Dermis blood vessel endothelial cell (primary cell): Measurements from ENCODE around the gene GNAZ. TPM values are rescaled to one million over a fixed set of nuclear protein-coding genes. Genes with fewer than 3 reads are reported as not detected.

Source experiments
- DNase-seq: peaks from one replicate; pipeline ENCODE4 v3.0.0; 2010
- total RNA-seq: library from RNA; depleted of rRNA; stranded (reverse); fragments of >200 nt; gene quantifications from 2 replicates; pipeline ENCODE4 v1.2.3, GENCODE V29; 2014

Gene GNAZ
- total RNA-seq, 1 donor from 2014 or later: 0.68 TPM

DNA sequence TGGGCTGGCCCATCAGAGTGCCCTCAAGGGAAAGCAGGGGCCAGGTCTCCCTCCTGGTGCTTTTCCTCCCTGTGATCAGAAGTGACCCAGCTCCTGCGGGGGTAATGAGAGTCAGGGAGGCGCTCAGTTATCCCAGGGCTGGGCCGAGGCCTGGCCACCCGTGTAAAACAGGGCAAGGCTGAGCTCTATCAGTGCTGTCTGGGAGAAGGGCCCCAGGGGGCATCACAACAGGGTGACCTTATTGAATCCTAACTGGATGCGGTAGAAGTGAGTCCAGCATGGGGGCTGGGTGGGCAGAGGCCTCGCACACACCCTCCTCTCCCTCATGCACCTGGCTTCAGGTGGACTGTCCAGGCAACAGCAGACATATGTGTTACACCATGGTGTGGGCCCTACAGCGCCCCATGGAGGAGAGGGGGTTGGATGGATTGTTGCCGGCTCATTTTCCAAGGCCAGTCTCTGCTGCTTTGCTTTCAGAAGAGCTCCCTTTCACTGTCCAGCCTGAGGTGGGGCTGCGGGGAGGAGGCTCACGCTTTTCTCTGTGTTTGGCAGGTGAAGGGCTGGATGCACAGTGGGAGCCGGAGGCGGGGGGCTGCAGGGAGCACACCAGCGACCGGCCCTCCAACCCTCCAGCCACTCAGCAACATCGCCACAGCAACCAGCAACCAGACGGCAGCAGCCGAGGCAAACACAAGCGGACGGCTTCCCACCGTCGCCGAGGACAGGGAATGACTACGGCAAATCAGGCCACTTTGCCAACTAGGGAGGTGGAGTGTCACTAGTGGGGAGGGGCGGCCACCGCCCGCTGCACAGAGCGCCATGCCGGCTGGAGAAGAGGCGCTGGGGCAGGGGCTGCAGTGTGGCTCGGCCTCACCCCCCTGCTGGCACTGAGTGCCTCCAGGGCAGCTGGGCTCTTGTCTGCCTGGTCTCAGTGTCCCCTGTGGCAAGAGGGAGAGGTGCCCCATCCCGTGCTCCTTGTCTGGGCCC, 24.7 kb downstream of the GNAZ start:
- no peak for DNase-seq

DNA sequence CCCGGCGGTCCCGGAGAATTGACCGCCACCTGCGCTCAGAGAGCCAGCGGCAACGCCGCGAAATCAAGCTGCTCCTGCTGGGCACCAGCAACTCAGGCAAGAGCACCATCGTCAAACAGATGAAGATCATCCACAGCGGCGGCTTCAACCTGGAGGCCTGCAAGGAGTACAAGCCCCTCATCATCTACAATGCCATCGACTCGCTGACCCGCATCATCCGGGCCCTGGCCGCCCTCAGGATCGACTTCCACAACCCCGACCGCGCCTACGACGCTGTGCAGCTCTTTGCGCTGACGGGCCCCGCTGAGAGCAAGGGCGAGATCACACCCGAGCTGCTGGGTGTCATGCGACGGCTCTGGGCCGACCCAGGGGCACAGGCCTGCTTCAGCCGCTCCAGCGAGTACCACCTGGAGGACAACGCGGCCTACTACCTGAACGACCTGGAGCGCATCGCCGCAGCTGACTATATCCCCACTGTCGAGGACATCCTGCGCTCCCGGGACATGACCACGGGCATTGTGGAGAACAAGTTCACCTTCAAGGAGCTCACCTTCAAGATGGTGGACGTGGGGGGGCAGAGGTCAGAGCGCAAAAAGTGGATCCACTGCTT, 25.5 kb downstream of the GNAZ start:
- DNase-seq: no peak

- DNase-seq: no peak
Measured at GRCh38 chr22:23097412-23098229, 27.3 kb downstream of the GNAZ start.

- peak; percentile 28 for DNase-seq
Measured at GRCh38 chr22:23098230-23098705, 27.9 kb downstream of the GNAZ start.

DNA sequence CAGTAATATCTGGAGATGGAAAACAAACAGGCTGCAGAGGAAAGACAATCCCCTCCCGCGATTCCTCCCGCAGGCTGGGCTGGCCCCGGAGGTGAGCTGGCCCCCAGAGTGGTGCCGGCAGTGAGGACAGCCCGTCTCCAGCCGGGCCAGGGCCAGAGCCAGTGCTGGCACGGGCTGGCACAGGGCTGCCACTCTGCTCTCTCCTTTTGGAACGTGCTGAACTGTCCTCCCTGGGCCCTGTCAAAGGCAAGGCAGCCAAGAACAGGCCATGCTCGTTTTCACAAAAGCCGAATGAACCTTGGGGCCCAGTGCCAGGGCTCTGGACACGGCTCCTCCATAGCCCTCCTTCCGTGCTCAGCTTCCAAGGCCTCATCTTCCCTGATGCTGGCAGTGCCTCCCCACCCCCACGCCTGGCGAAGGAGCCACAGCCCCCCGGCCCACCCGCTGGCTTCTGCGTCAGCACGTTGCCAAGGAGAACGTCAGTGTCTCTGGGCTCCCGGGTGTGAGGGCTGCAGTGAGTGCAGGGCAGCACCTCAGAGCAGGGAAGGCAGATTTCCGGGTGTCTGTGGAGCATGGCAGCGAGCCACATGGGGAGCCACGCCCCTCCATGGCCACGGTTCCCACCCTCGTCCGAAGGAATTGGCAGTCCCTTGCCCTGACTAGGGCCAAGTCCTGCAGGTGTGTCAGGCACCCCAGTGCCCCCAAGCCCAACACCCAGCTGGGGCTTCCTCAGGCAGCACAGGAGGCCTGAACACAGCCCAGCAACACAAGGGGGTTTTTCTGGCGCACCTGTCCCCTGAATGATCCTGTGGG, 28.6 kb downstream of the GNAZ start:
- peak; percentile 10 for DNase-seq

DNA sequence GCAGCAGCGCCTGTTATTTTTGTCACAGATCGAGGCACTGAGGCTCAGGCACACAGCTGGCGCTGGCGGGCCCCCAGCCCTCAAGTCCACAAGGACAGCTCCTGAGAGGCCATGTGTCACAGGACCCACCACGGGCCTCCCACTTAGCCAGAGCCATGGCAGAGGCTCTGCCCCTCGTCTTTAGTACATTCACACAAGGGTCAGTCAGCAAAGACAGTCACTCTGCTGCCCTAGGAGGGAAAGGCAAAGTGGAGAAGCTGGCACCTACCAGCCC, 29.1 kb downstream of the GNAZ start:
- no peak for DNase-seq

DNA sequence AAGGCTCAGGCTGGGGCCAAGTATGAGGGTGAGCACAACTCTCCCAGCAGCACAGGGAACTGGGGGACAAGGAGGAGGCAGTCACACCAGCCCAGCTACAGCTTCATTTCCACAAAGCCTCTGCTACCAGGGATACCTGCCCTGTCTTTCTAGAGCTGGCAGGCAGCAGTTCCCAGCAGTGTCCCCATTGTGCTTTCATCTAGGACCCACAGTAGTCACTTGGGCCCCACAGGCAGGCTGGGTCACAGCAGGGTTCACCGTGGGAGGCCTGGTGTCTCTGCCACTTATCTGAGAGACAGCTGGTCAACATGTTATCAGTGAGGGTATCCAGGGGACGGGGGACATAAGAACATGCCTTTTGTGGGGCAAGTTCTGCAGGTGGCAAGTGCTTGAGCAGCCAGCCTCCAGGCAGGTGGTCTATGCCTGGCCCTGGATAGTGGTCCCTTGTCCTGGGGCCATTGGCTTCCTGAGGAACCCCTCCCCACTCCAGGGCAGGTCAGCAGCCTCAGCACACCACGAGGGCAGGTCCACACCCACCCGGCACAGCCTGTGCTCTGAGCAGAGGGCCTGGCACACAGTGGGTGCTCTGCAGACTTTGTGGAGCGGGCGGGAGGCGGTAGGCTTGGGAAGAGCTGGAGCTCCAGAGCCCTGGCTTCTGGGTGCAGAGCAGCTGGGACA, 29.9 kb downstream of the GNAZ start:
- DNase-seq: no peak

- no peak for DNase-seq
Measured at GRCh38 chr22:23101524-23101923, 31.2 kb downstream of the GNAZ start.

DNA sequence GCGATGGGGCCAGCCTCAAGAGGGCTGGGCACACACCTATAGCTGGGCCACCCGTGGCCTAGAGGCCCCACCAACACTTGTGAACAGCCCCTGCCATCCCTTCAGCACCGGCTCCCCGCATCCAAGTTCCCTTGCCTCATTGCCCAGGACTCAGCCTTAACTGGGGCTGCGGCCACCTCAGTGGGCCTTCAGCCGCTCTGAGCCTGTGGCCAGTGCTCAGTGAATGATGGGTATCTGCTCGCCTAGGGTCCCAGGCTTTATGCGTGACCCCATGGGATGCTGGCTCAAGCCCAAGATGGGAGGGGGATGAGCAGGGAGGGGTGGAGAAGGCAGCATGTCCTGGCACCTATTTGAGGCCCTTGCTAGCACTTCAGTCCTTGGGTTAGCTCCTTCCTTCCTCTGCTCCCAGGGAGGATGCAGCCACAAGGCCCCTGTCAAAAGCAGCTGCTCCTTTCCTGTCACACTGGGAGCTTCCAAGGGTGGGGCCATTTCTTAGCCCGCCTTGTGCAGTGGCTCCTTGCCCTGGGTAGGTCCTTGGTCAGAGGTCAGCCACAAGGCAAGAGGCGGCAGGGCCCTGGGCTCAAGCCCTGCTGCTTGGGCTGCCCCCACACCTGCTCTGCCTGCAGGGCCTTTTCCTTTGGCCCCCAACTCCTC, 31.8 kb downstream of the GNAZ start:
- DNase-seq: no peak

DNA sequence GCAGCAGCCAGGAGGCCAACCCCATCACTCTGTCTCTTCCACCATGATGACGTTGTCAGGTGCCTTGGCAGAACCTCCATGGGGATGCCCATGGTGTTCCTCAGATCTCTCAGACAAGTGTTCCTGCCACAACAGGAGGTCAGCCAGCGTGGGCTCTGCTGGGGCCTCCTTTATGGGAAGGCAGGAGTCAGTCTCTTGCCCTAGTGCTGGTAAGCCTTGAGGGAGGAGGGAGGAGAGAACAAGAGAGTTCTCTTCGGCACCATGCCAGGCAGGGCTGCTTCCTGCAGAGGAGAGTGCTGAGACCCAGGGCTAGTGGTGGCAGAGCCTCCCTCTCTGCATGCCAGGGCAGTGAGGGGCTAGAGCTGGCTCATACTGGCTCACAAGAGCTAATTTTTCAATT, 32.5 kb downstream of the GNAZ start:
- no peak for DNase-seq

DNA sequence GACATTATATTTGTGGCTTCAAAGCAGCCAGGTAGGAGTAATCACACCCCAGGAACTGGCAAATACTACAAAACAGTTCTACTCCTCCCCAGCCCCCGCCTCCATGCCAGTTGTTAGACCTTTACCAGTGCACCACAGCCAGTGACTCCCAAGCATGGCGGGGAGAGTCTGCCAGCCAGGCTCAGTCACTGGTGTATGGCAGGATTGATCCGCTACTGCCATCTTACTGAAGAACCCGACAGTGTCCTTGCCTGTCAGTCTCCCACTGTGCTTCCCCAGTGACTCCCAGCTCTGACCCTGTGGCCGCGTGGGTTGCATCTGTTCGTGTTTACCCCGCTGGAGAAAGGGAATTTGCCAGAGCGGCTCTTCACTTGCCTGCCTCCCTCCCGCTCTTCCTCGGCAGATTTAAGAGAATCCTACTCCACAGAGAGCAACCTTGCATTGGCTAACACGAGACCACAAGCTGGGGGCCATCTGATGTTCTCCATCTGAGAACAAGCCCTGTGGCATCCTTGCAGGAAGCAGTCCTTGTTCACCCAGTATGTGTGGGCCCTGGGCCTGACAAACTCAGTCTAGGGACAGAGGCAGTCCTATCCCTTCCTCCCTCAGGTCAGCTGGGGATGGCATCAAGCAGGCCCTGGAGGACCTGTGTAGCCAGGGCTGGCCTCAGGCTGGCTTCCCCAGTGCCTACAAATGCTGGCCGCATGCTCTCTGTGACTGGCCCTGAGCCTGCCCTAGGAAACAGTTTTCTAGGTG, 33.1 kb downstream of the GNAZ start:
- DNase-seq: no peak

DNA sequence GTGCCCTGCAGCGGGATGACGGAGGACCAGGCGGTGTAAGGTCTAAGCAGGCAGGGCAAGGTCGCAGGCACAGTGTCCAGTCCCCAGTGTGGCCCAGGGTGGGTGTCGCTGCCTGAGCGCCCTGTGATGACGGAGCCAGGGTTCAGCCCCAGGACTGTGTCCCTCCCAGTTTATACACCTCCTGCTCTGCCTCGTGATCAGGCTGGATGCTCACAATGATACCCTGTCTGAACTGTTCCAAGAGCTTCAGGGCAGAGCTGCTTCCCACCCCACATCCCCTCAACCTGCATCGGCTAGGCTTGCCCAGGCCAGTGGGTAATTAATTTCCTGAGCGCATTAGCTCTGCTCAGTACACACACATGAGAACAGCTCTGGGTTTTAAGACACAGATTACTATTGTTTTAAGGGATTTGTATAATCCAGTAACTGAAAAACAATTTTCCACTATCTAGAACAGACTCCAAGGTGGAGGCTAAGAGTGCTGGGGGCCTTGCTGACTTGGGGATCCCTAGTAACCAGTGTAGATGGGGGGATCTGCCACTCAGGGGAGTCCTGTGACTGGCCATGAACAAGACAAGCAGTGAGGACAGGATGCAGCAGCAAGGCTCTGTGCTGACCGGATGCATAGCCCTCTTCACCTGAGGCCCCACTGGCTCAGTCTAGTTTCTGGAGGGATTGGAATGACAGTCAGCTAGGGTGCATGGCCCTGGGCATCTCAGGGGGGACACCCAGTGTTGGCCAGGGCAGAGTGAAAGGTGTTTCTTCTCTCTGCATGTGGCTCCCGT, 34.1 kb downstream of the GNAZ start:
- DNase-seq: no peak

DNA sequence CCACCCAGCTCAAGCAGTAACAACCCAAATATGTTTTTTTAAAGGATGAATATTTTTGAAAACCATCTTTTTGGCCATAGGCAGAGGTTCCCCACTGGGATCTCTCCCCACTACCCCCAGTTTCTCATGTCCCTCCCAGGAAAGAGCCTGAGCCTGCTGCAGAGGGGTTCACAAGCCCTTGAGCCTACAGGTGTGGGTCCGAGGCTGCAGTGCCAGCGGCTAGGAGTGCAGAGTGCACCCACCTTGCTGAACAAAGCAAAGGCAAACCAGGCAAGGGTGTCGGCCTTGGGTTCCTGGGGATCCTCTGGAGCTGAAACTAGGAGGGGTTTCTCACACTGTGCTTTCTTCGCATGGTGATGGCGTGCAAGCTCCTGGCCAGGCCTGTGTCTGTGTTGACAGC, 35.0 kb downstream of the GNAZ start:
- DNase-seq: no peak

DNA sequence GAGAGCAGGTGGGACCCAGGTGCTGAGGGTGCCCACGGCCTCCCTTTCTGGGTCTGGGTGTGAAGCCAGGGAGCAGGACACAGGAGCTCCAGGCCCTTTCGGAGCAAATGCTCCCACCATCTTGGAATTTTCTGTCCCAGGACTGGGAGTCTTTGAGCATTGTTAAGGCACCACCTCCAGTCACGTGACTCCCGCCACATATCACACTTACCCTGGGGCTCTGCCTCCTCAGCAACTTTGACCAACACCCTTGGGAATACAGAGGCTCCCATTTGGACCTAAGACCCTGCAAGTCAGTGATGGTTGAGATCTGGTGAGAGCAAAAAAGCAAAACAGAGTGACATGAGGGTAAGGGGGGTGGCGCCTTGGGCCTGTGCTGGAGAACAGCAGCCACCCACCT, 35.6 kb downstream of the GNAZ start:
- no peak for DNase-seq

GRCh38 chr22:23106344-23106743, 36.0 kb downstream of the GNAZ start:
- no peak for DNase-seq

DNA sequence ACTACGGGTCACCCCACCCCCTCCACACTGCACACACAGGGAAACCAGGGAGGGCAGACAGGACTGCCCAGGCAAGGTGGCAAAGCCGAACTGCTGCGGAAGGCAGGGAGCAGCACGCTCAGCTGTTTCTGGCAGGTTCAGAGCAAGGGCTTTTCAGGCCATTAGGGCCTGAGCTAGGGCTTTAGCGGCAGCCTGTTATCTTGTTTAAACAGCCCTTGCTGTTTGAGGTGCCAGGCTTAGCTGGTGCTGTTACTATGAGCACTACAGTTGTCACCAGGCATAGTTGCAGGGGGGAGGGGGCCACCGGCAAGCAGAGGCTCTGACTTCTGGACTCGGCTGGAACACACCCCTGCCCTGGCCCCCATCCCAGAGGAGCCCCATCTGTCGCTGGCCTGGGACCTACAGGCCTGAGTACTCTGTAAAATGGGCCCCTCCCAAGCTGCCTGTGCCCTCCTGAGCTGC, 36.6 kb downstream of the GNAZ start:
- DNase-seq: no peak

DNA sequence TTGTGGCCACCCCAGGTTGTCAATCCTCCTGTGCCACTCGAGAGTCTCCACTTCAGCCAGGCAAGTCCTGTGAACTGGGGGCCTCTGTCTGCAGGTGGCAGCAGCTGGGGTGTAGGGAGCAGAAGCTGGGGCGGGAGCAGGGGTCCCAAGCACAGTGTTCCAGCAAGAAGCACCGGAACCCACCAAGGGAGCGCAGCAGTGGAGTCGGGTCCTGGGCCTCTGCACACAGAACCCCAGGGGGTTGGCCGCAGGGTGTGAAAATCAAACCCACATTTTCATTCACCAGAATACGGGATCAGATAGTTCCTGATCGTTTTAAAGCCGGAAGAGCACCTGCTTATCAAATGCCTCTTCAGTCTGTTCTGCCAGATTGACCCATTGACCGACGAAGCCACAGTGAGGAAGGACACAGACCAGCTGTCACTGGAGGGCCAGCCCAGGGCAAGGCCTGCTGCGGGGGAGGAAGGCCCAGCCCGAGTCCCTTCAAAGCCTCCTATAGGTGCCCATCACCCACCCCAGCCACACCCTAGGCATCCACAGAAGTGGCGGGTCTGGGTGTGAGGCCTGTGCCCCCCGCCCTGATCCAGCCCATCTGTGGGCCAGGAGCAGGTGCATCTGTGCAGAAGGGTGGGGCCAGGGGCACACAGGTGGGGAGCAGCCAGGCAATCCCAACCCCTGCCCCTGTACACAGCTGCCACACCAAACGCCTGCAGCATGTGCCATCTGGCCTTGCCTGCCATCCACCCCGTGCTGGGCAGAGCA, 37.3 kb downstream of the GNAZ start:
- no peak for DNase-seq

- no peak for DNase-seq
Measured at GRCh38 chr22:23108249-23109078, 38.1 kb downstream of the GNAZ start.
